DOHH2 (cell line): ENCODE results near the gene EDN1.

Source experiments
- H3F3A ChIP-seq: fragments of 200-600 bp; sonication (generic), shearing (Covaris generic); 2 replicates; pipeline ENCODE4 v1.6.0; 2016; ENCODE audit warnings: antibody characterized with exemption, mild to moderate bottlenecking; ENCODE audit not compliant: control insufficient read depth, insufficient read depth
- H3K27ac ChIP-seq: fragments of 200-600 bp; sonication (generic); 2 replicates; pipeline ENCODE4 v1.5.1; 2014; ENCODE audit warnings: low read depth, mild to moderate bottlenecking, low read length, moderate library complexity
- H3K27me3 ChIP-seq: fragments of 200-600 bp; sonication (generic); 2 replicates; pipeline ENCODE4 v1.6.1; 2014; ENCODE audit warnings: mild to moderate bottlenecking, low read length, mixed read lengths; ENCODE audit not compliant: control insufficient read depth
- H3K36me3 ChIP-seq: fragments of 200-600 bp; sonication (generic); 2 replicates; pipeline ENCODE4 v1.6.1; 2014; ENCODE audit warnings: mild to moderate bottlenecking, low read length, moderate library complexity, mixed read lengths; ENCODE audit not compliant: control insufficient read depth
- H3K4me1 ChIP-seq: fragments of 200-600 bp; sonication (generic); 2 replicates; pipeline ENCODE4 v1.6.1; 2014; ENCODE audit warnings: mild to moderate bottlenecking, low read length, mixed read lengths; ENCODE audit not compliant: control insufficient read depth
- H3K4me2 ChIP-seq: fragments of 200-600 bp; sonication (generic); 2 replicates; pipeline ENCODE4 v1.6.0; 2014; ENCODE audit warnings: mild to moderate bottlenecking, low read length, moderate library complexity
- H3K4me3 ChIP-seq: fragments of 200-600 bp; sonication (generic); 2 replicates; pipeline ENCODE4 v1.5.1; 2014; ENCODE audit warnings: mild to moderate bottlenecking, low read length, mixed read lengths
- H3K79me2 ChIP-seq: fragments of 200-600 bp; sonication (generic); 2 replicates; pipeline ENCODE4 v1.6.1; 2014; ENCODE audit warnings: mild to moderate bottlenecking, low read length, mixed read lengths; ENCODE audit not compliant: control insufficient read depth
- H3K9me2 ChIP-seq: fragments of 200-600 bp; sonication (generic); replicated peaks from 2 replicates; pipeline ENCODE4 v1.6.1; 2014; ENCODE audit warnings: mild to moderate bottlenecking, low read length, mixed read lengths; ENCODE audit not compliant: control insufficient read depth
- H3K9me3 ChIP-seq: fragments of 200-600 bp; sonication (generic); 2 replicates; pipeline ENCODE4 v1.6.1; 2014; ENCODE audit warnings: antibody characterized with exemption, low read length, mixed read lengths; ENCODE audit not compliant: control insufficient read depth, insufficient read depth
- H4K20me1 ChIP-seq: fragments of 200-600 bp; sonication (generic); 2 replicates; pipeline ENCODE4 v1.6.0; 2014; ENCODE audit warnings: low read depth, mild to moderate bottlenecking, antibody characterized with exemption, low read length, moderate library complexity; ENCODE audit not compliant: control insufficient read depth, insufficient read depth
- CTCF ChIP-seq: fragments of 200-600 bp; sonication (generic); IDR thresholded peaks from one replicate; pipeline ENCODE4 v1.5.1; 2014; ENCODE audit warnings: antibody characterized with exemption, mild to moderate bottlenecking, low read depth, low read length; ENCODE audit not compliant: poor library complexity, severe bottlenecking
- EZH2phosphoT487 ChIP-seq: fragments of 200-600 bp; sonication (generic); IDR thresholded peaks from 2 replicates; pipeline ENCODE4 v1.6.1; 2017; ENCODE audit warnings: borderline replicate concordance, mild to moderate bottlenecking, antibody characterized with exemption, low read length, moderate library complexity, mixed read lengths

Gene EDN1

GRCh38 chr6:12245360-12245759 lies 44.8 kb upstream of the EDN1 start:
- H3K79me2 ChIP-seq = no peaks in the 10 kb centered on the region
- H3K27ac ChIP-seq = no peak overlapping the region
- no peaks in the 10 kb centered on the region for H3K9me3 ChIP-seq
- TF ChIP-seq CTCF (no peak), EZH2phosphoT487 (no peak)
- H3K4me3 ChIP-seq = no peak overlapping the region
- H3K9me2 ChIP-seq = no peaks in the 10 kb centered on the region
- H3K4me1 ChIP-seq = no peaks in the 10 kb centered on the region
- no peaks in the 10 kb centered on the region for H3F3A ChIP-seq
- peaks cover 14% of the 10 kb centered on the region for H3K27me3 ChIP-seq
- H4K20me1 ChIP-seq = no peaks in the 10 kb centered on the region
- no peaks in the 10 kb centered on the region for H3K36me3 ChIP-seq
- no peak overlapping the region for H3K4me2 ChIP-seq

- H3K4me3 ChIP-seq = no peak overlapping the region
- no peaks in the 10 kb centered on the region for H3K9me3 ChIP-seq
- no peaks in the 10 kb centered on the region for H4K20me1 ChIP-seq
- no peak for TF ChIP-seq EZH2phosphoT487
- no peak for TF ChIP-seq CTCF
- no peaks in the 10 kb centered on the region for H3K79me2 ChIP-seq
- no peaks in the 10 kb centered on the region for H3K4me1 ChIP-seq
- H3F3A ChIP-seq = no peaks in the 10 kb centered on the region
- H3K27ac ChIP-seq = no peak overlapping the region
- H3K9me2 ChIP-seq = no peaks in the 10 kb centered on the region
- peaks cover 14% of the 10 kb centered on the region for H3K27me3 ChIP-seq
- H3K4me2 ChIP-seq = no peak overlapping the region
- H3K36me3 ChIP-seq = no peaks in the 10 kb centered on the region
Measured at GRCh38 chr6:12245763-12246718, 44.1 kb upstream of the EDN1 start.

- H3K4me2 ChIP-seq = no peak overlapping the region
- H3K36me3 ChIP-seq = no peaks in the 10 kb centered on the region
- H3F3A ChIP-seq = no peaks in the 10 kb centered on the region
- H4K20me1 ChIP-seq = no peaks in the 10 kb centered on the region
- H3K9me3 ChIP-seq = no peaks in the 10 kb centered on the region
- H3K79me2 ChIP-seq = no peaks in the 10 kb centered on the region
- no peak overlapping the region for H3K4me3 ChIP-seq
- H3K27me3 ChIP-seq = peaks cover 17% of the 10 kb centered on the region
- H3K4me1 ChIP-seq = no peaks in the 10 kb centered on the region
- H3K9me2 ChIP-seq = no peaks in the 10 kb centered on the region
- TF ChIP-seq EZH2phosphoT487 (no peak), CTCF (no peak)
- H3K27ac ChIP-seq = no peak overlapping the region
Measured at GRCh38 chr6:12246900-12247299, 43.3 kb upstream of the EDN1 start.
